Occipital lobe (tissue), 2 donors: ENCODE data around the gene TCAF2. TPM values are rescaled to one million over a fixed set of nuclear protein-coding genes. Genes with fewer than 3 reads are reported as not detected.

Experiments
- small RNA-seq: library from RNA; depleted of rRNA; stranded (forward); fragments of <200 nt; gene quantifications from one replicate; pipeline ENCODE3, GENCODE V24; 2014
- total RNA-seq: library from RNA; depleted of rRNA; stranded (reverse); fragments of >200 nt; gene quantifications from one replicate; pipeline ENCODE4 v1.2.3, GENCODE V29; 2014

TCAF2 gene
- total RNA-seq, 1 donor from 2014 or later, result 0.78 TPM

Small RNA genes lying within 50 kb of the gene (small RNA-seq; reads per million reads assigned to genes)
- gene AC073264.2 (not detected), gene RNU6-162P (not detected)

Other genes starting within 250 kb of the TCAF2 start
- 9.4 TPM for gene ZYX, start 239.6 kb upstream of the TCAF2 start, total RNA-seq
- not detected for gene EPHA1, start 212.1 kb upstream of the TCAF2 start, total RNA-seq
- not detected for gene TAS2R60, start 177.5 kb upstream of the TCAF2 start, total RNA-seq
- gene TAS2R41, start 143.1 kb upstream of the TCAF2 start, total RNA-seq, result not detected
- 0.47 TPM for gene CTAGE15, start 49.2 kb upstream of the TCAF2 start, total RNA-seq
- not detected for gene CTAGE6, start 136.7 kb downstream of the TCAF2 start, total RNA-seq